Fibroblast of lung (primary cell): ENCODE results near the gene ZNF143. TPM values are rescaled to one million over a fixed set of nuclear protein-coding genes. Genes with fewer than 3 reads are reported as not detected.

Experiments
- DNase-seq, 2 donors: peaks; one replicate each; pipeline versions ENCODE4 v3.0.0 to v3.0.0-alpha.2; 2010; ENCODE audit warnings: low read depth in 2 of 2
- H2AFZ ChIP-seq: 2 replicates; pipeline ENCODE4 v1.5.1; 2012; ENCODE audit warnings: low read length, control low read depth, inconsistent platforms
- H3K27ac ChIP-seq: 2 replicates; pipeline ENCODE4 v1.5.1; 2011; ENCODE audit warnings: low read length, control low read depth; ENCODE audit not compliant: insufficient read depth
- H3K27me3 ChIP-seq: 2 replicates; pipeline ENCODE4 v1.5.1; 2011; ENCODE audit warnings: mild to moderate bottlenecking, low read length; ENCODE audit not compliant: control insufficient read depth, insufficient read depth
- H3K36me3 ChIP-seq: 2 replicates; pipeline ENCODE4 v1.5.1; 2011; ENCODE audit warnings: low read length; ENCODE audit not compliant: control insufficient read depth, insufficient read depth
- H3K4me1 ChIP-seq: 2 replicates; pipeline ENCODE4 v1.5.1; 2011; ENCODE audit warnings: low read length; ENCODE audit not compliant: control insufficient read depth, insufficient read depth; ENCODE audit errors: extremely low read depth
- H3K4me2 ChIP-seq: 2 replicates; pipeline ENCODE4 v1.5.1; 2011; ENCODE audit warnings: low read length, control low read depth; ENCODE audit not compliant: insufficient read depth; ENCODE audit errors: extremely low read depth
- H3K4me3 ChIP-seq, 4 experiments: fragments of 200-600 bp in 1 of 4; sonication (generic) in 1 of 4; replicated peaks in 1 of 4; 2 replicates each; pipeline ENCODE4 v1.5.1; 2011 to 2016; ENCODE audit warnings: low read length in 4 of 4, low read depth in 3 of 4, mild to moderate bottlenecking in 3 of 4, control low read depth in 2 of 4, inconsistent platforms in 1 of 4, mixed read lengths in 1 of 4; ENCODE audit not compliant: insufficient read depth in 1 of 4; ENCODE audit errors: control extremely low read depth in 1 of 4
- H3K79me2 ChIP-seq: 2 replicates; pipeline ENCODE4 v1.5.1; 2012; ENCODE audit warnings: mild to moderate bottlenecking, low read length, inconsistent platforms; ENCODE audit not compliant: control insufficient read depth, insufficient read depth
- H3K9ac ChIP-seq: 2 replicates; pipeline ENCODE4 v1.5.1; 2011; ENCODE audit warnings: mild to moderate bottlenecking, low read length, control low read depth; ENCODE audit not compliant: insufficient read depth
- H3K9me3 ChIP-seq: 2 replicates; pipeline ENCODE4 v1.5.1; 2012; ENCODE audit warnings: low read depth, low read length; ENCODE audit not compliant: control insufficient read depth, insufficient read depth
- H4K20me1 ChIP-seq: 2 replicates; pipeline ENCODE4 v1.5.1; 2011; ENCODE audit warnings: low read length; ENCODE audit not compliant: control insufficient read depth, insufficient read depth; ENCODE audit errors: extremely low read depth
- CTCF ChIP-seq, 2 donors: IDR thresholded peaks in 1 of 2; conservative IDR thresholded peaks in 1 of 2; 1 replicate in 1 of 2; 2 replicates in 1 of 2; pipeline ENCODE4 v1.5.1; 2011 to 2012; ENCODE audit warnings: low read length in 2 of 2, control low read depth in 1 of 2, inconsistent platforms in 1 of 2, low read depth in 1 of 2, mild to moderate bottlenecking in 1 of 2
- EZH2 ChIP-seq: IDR thresholded peaks from 2 replicates; pipeline ENCODE4 v1.5.1; 2012; ENCODE audit warnings: low read length, control low read depth, mild to moderate bottlenecking; ENCODE audit errors: missing control alignments
- polyA minus RNA-seq: library from RNA; depleted of rRNA, polyadenylated mRNA; stranded (reverse); fragments of >200 nt; gene quantifications from 2 replicates; pipeline ENCODE4 v1.2.3, GENCODE V29; 2011; ENCODE audit warnings: low replicate concordance
- polyA plus RNA-seq, 2 donors: library from polyadenylated mRNA; depleted of rRNA in 1 of 2; stranded (reverse) in 1 of 2; unstranded in 1 of 2; fragments of >200 nt; gene quantifications; 2 replicates each; pipeline ENCODE4 v1.2.1, GENCODE V29; 2011 to 2012; ENCODE audit warnings: missing spikeins in 1 of 2
- total RNA-seq: library from RNA; depleted of rRNA; stranded (reverse); fragments of >200 nt; gene quantifications from 2 replicates; pipeline ENCODE4 v1.2.1, GENCODE V29; 2014

ZNF143 gene
- total RNA-seq (36.2 and 37.5 TPM in 2 replicates), polyA plus RNA-seq (22.6 and 22.8 TPM in 2 replicates), polyA minus RNA-seq (54.2 and 92.5 TPM in 2 replicates)
- 12.0 and 13.0 TPM in 2 replicates for polyA plus RNA-seq (2012)

- H3K4me2 ChIP-seq, result peak within 1 kb of the TSS; percentile 98
- H3K36me3 ChIP-seq, result no peaks in the 10 kb centered on the region
- peak; percentile 100 for DNase-seq
- H3K4me3 ChIP-seq, result peak within 1 kb of the TSS; percentile 70 to 100 (median 88)
- no peaks in the 10 kb centered on the region for H4K20me1 ChIP-seq
- TF ChIP-seq CTCF (conservative IDR thresholded peaks at IDR 0.05 in 1 of 2, IDR thresholded peaks at IDR 0.05 in 1 of 2; ENCODE audit: low read depth in 1 of 2, low read length in 2 of 2) (no peak), EZH2 (no peak)
- H2AFZ ChIP-seq, result no peak within 1 kb of the TSS
- H3K27me3 ChIP-seq, result no peaks in the 10 kb centered on the region
- H3K79me2 ChIP-seq, result peaks cover 37% of the 10 kb centered on the region
- H3K27ac ChIP-seq, result peak within 1 kb of the TSS; percentile 99
- H3K9ac ChIP-seq, result peak within 1 kb of the TSS; percentile 93
- H3K9me3 ChIP-seq, result no peaks in the 10 kb centered on the region
- H3K4me1 ChIP-seq, result no peaks in the 10 kb centered on the region
Observed at GRCh38 chr11:9460322-9461062, at the start of gene ZNF143. ZNF143 (plus strand) TSS chr11:9461012; CDS start chr11:9471309, 10,297 bp downstream.

DNA sequence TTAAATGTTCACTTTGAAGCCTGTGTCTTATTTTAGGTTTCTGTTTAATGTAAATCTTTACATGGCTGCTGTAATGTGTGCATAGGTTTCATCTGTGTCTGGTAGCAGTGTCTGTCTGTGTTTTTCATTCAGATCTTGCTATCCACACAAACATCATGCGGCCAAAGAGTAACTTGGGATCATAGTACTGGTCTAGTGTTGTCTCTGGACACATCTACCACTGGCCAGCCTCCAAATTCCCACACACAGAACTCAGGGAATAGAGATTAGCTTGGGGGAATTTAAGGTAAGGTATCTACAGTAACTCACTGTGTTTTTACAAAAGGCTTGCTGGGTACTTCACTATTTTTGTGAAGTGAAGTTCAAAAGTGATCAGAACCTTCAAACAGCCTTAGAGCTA lies 32.1 kb upstream of the ZNF143 start:
- H3K9ac ChIP-seq, result no peak overlapping the region
- H3K4me3 ChIP-seq, result no peak overlapping the region
- H3K79me2 ChIP-seq, result no peaks in the 10 kb centered on the region
- no peak overlapping the region for H2AFZ ChIP-seq
- H3K4me1 ChIP-seq, result no peaks in the 10 kb centered on the region
- H3K36me3 ChIP-seq, result peaks cover 7% of the 10 kb centered on the region
- no peaks in the 10 kb centered on the region for H4K20me1 ChIP-seq
- TF ChIP-seq EZH2, result no peak
- TF ChIP-seq CTCF (conservative IDR thresholded peaks at IDR 0.05 in 1 of 2, IDR thresholded peaks at IDR 0.05 in 1 of 2; ENCODE audit: low read depth in 1 of 2, low read length in 2 of 2), result no peak
- no peak overlapping the region for H3K27ac ChIP-seq
- no peaks in the 10 kb centered on the region for H3K27me3 ChIP-seq
- no peaks in the 10 kb centered on the region for H3K9me3 ChIP-seq
- no peak for DNase-seq
- no peak overlapping the region for H3K4me2 ChIP-seq

DNA sequence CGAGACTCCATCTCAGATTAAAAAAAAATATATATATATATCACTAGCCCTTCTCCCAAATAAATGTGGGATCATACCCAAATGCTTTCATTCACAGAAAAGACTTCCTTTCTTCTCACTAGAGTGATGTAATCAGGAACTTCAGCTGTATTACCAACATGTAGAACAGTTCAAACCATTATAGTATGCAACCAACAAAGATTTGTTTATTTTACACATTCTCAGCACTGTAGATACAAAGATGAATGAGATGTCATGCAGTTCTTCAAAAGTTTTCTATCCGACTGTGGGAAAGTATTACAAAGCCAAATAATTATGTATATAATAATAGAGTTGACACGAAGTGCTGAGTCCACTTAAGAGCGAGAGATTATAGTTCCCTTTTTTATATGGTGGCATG lies 22.2 kb upstream of the ZNF143 start:
- H3K4me1 ChIP-seq, result no peaks in the 10 kb centered on the region
- no peak overlapping the region for H2AFZ ChIP-seq
- no peaks in the 10 kb centered on the region for H4K20me1 ChIP-seq
- H3K27me3 ChIP-seq, result no peaks in the 10 kb centered on the region
- TF ChIP-seq CTCF (conservative IDR thresholded peaks at IDR 0.05 in 1 of 2, IDR thresholded peaks at IDR 0.05 in 1 of 2; ENCODE audit: low read depth in 1 of 2, low read length in 2 of 2) (no peak), EZH2 (no peak)
- peaks cover 5% of the 10 kb centered on the region for H3K36me3 ChIP-seq
- no peaks in the 10 kb centered on the region for H3K9me3 ChIP-seq
- H3K4me2 ChIP-seq, result no peak overlapping the region
- no peak overlapping the region for H3K27ac ChIP-seq
- no peak overlapping the region for H3K9ac ChIP-seq
- no peak for DNase-seq
- H3K79me2 ChIP-seq, result peaks cover 2% of the 10 kb centered on the region
- H3K4me3 ChIP-seq, result no peak overlapping the region
